Measurements from ENCODE around the gene DPH3. TPM values are rescaled to one million over a fixed set of nuclear protein-coding genes. Genes with fewer than 3 reads are reported as not detected.

The DPH3 gene
- total and polyA plus RNA-seq, 2 of the 8 experiments (the other 6 are each of a cell fraction or from before 2014, with no cell fraction given): 9.8 to 40.1 TPM

DNA sequence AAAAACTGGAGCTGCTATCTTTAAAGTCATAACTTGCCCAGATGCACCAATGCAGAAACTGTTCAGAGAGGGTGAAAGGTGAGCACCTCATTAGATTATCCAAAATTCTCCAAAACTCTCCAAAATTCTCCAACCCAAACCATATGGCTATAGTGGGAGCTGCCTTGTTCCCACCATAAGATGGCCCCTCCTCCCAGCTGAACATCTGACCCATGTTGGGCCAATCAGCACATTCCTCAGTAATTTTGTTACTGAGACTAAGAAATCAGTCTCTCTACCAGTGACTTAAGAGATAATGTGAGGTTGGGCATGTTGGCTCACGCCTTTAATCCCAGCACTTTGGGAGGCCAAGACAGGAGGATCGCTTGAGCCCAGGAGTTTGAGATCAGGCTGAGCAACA is 32.8 kb downstream of the DPH3 start:
- no peaks in the 10 kb centered on the region for H3K36me3 ChIP-seq (ENCODE audit: control insufficient read depth in 2 of 4, insufficient read depth in 4 of 4, low read length in 3 of 4)
- H3K4me2 ChIP-seq (ENCODE audit: insufficient read depth in 1 of 2, low read depth in 2 of 2, low read length in 2 of 2): no peak overlapping the region
- 90% methylated on average over 2 of the region's 2 CpGs; no CpG with 5 or more reads in 1 of the 2 experiments for WGBS, 2 experiments (ENCODE audit: extremely low coverage in 1 of 2, insufficient coverage in 1 of 2, insufficient read length in 1 of 2, insufficient replicate concordance in 2 of 2, low coverage in 1 of 2, low lambda C conversion rate in 2 of 2, missing lambda C conversion rate in 1 of 2)
- no peak overlapping the region for H4K5ac ChIP-seq (ENCODE audit: insufficient read length, low read depth, low read length)
- H3K4me1 ChIP-seq (replicated peaks in 1 of 4; ENCODE audit: control insufficient read depth in 3 of 4, insufficient read depth in 4 of 4, low read length in 3 of 4): no peaks in the 10 kb centered on the region
- no peak overlapping the region for H3K14ac ChIP-seq (ENCODE audit: insufficient read length)
- H3K79me1 ChIP-seq (ENCODE audit: low read depth, low read length): no peaks in the 10 kb centered on the region
- H2BK15ac ChIP-seq (ENCODE audit: low read length): no peak overlapping the region
- no peak overlapping the region for H2AK5ac ChIP-seq (ENCODE audit: low read depth, low read length)
- no peak overlapping the region for H4K8ac ChIP-seq (ENCODE audit: extremely low read depth, insufficient read depth, low read length)
- H2AFZ ChIP-seq (ENCODE audit: low read length): no peak overlapping the region
- FAIRE-seq: no peak
- H4K20me1 ChIP-seq (replicated peaks in 1 of 2; ENCODE audit: control insufficient read depth in 1 of 2, insufficient read depth in 2 of 2, low read length in 2 of 2): no peaks in the 10 kb centered on the region
- no peak overlapping the region for H2BK12ac ChIP-seq (ENCODE audit: low read depth, low read length)
- no peak overlapping the region for H2BK5ac ChIP-seq (ENCODE audit: low read depth, low read length)
- no peak overlapping the region for H3K27ac ChIP-seq (ENCODE audit: low read depth, low read length)
- H3K18ac ChIP-seq (ENCODE audit: extremely low read depth, low read length): no peak overlapping the region
- no peak overlapping the region for H3K23ac ChIP-seq (ENCODE audit: insufficient read length)
- H2BK20ac ChIP-seq (ENCODE audit: low read length): no peak overlapping the region
- ChIA-PET POLR2A (ENCODE audit: partially characterized antibody) (interaction anchor here (0.8 kb wide), 1 partner anchor 11 kb away, joined by 4 read pairs; no protein-coding TSS in a partner anchor), CTCF (ENCODE audit: partially characterized antibody) (interaction anchor here (1.3 to 2.2 kb wide), 2 partner anchors 16 to 258 kb away, joined by 4 to 13 read pairs; no protein-coding TSS in a partner anchor)
- H3K4ac ChIP-seq (replicated peaks; ENCODE audit: insufficient read length, low read depth, low read length): no peak overlapping the region
- no peak overlapping the region for H3K4me3 ChIP-seq (ENCODE audit: extremely low read depth in 1 of 4, insufficient read depth in 2 of 4, low read depth in 3 of 4, low read length in 4 of 4)
- H3K9me3 ChIP-seq (ENCODE audit: insufficient read depth in 2 of 2, low read depth in 1 of 2, low read length in 1 of 2): no peaks in the 10 kb centered on the region
- no peak for DNase-seq (ENCODE audit: low read depth in 1 of 2, low spot score in 2 of 2)
- no peak overlapping the region for H4K91ac ChIP-seq (replicated peaks; ENCODE audit: insufficient read length, low read length)
- no peaks in the 10 kb centered on the region for H3K23me2 ChIP-seq (ENCODE audit: low read depth, low read length)
- no peaks in the 10 kb centered on the region for H3K79me2 ChIP-seq (ENCODE audit: control insufficient read depth in 1 of 2, insufficient read depth in 2 of 2, low read length in 2 of 2)
- H3K9ac ChIP-seq (replicated peaks in 1 of 4; ENCODE audit: extremely low read depth in 1 of 4, low read depth in 3 of 4, low read length in 3 of 4): no peak overlapping the region
- no peak overlapping the region for H2BK120ac ChIP-seq (replicated peaks; ENCODE audit: low read depth, low read length)
- H3K27me3 ChIP-seq (replicated peaks in 1 of 4; ENCODE audit: control insufficient read depth in 3 of 4, extremely low read depth in 1 of 4, insufficient read depth in 3 of 4, low read length in 3 of 4): no peaks in the 10 kb centered on the region
- no peak overlapping the region for H3K56ac ChIP-seq (replicated peaks; ENCODE audit: insufficient read length, low read depth, low read length)
- TF ChIP-seq, protein P1, sequence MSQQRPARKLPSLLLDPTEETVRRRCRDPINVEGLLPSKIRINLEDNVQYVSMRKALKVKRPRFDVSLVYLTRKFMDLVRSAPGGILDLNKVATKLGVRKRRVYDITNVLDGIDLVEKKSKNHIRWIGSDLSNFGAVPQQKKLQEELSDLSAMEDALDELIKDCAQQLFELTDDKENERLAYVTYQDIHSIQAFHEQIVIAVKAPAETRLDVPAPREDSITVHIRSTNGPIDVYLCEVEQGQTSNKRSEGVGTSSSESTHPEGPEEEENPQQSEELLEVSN (IDR thresholded peaks at IDR 0.05): peak; percentile 56; the same call in 1 of the 2 replicates
- TF ChIP-seq JUND (IDR thresholded peaks at IDR 0.05; ENCODE audit: low read length) (no peak), TCF12 (IDR thresholded peaks at IDR 0.05; ENCODE audit: low read depth, low read length) (no peak), SP1 (IDR thresholded peaks at IDR 0.05; ENCODE audit: low read depth, low read length) (no peak), NRF1 (IDR thresholded peaks at IDR 0.05; ENCODE audit: low read depth, low read length) (no peak), SP4 (IDR thresholded peaks at IDR 0.05; ENCODE audit: low read length) (no peak), BRCA1 (IDR thresholded peaks at IDR 0.05; ENCODE audit: low read depth, low read length) (no peak)
- TF ChIP-seq, protein P2, sequence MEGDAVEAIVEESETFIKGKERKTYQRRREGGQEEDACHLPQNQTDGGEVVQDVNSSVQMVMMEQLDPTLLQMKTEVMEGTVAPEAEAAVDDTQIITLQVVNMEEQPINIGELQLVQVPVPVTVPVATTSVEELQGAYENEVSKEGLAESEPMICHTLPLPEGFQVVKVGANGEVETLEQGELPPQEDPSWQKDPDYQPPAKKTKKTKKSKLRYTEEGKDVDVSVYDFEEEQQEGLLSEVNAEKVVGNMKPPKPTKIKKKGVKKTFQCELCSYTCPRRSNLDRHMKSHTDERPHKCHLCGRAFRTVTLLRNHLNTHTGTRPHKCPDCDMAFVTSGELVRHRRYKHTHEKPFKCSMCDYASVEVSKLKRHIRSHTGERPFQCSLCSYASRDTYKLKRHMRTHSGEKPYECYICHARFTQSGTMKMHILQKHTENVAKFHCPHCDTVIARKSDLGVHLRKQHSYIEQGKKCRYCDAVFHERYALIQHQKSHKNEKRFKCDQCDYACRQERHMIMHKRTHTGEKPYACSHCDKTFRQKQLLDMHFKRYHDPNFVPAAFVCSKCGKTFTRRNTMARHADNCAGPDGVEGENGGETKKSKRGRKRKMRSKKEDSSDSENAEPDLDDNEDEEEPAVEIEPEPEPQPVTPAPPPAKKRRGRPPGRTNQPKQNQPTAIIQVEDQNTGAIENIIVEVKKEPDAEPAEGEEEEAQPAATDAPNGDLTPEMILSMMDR (IDR thresholded peaks at IDR 0.05; ENCODE audit: control extremely low read depth in 1 of 3, insufficient read depth in 1 of 3, low read depth in 1 of 3, low read length in 3 of 3): no peak
